CD4-positive, alpha-beta T cell treated with Interleukin-12 subunit alpha and Interleukin-12 subunit beta, for 1 hour (primary cell): ENCODE data around the gene PLEKHA6.

Experiments
- DNase-seq: peaks from one replicate; pipeline ENCODE4 v3.0.0-alpha.2; 2020

The PLEKHA6 gene, protein sequence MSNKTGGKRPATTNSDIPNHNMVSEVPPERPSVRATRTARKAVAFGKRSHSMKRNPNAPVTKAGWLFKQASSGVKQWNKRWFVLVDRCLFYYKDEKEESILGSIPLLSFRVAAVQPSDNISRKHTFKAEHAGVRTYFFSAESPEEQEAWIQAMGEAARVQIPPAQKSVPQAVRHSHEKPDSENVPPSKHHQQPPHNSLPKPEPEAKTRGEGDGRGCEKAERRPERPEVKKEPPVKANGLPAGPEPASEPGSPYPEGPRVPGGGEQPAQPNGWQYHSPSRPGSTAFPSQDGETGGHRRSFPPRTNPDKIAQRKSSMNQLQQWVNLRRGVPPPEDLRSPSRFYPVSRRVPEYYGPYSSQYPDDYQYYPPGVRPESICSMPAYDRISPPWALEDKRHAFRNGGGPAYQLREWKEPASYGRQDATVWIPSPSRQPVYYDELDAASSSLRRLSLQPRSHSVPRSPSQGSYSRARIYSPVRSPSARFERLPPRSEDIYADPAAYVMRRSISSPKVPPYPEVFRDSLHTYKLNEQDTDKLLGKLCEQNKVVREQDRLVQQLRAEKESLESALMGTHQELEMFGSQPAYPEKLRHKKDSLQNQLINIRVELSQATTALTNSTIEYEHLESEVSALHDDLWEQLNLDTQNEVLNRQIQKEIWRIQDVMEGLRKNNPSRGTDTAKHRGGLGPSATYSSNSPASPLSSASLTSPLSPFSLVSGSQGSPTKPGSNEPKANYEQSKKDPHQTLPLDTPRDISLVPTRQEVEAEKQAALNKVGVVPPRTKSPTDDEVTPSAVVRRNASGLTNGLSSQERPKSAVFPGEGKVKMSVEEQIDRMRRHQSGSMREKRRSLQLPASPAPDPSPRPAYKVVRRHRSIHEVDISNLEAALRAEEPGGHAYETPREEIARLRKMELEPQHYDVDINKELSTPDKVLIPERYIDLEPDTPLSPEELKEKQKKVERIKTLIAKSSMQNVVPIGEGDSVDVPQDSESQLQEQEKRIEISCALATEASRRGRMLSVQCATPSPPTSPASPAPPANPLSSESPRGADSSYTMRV

DNA sequence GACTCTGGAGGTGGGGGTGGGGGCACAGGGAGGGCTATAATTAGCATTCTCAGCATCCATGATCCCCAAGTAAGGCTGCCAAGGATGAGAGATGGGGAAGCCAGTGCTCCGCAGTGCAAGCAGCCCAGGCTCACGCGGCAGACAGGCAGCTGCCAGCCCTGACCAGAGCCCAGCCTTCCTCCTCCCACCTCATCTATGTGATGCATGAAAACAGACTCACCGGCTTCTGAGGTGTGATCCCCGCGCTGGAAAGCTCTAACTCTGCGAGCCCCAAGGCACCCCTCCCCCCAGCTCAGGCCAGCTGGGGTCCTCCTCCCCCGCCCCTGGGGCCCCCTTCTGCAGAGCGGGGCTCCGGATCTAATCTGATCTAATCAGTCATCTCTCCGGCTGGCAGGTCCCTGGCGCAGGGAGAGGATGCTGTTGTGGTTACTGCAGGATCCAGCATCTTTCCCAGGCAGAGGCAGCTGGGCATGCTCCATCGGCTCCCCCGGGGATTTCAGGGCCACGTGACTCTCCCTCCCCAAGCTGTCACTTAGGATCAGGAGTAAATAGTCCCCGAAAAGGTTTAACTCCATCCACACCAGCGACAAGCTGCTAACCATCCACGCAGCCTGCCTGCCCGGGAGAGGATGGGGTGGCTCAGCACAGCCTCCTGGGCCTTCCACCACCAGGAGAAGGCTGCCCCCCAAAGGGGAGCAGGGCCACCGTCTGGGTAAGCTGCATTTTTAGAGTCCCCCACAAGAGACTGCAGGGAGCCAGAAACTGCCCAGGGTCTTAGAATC lies at the start of gene PLEKHA6:
Gene PLEKHA6 (minus strand): TSS at position 456 of the 782 bp plus-strand sequence. CDS start 86,202 bp downstream, outside the sequence.
- DNase-seq, result no peak

DNA sequence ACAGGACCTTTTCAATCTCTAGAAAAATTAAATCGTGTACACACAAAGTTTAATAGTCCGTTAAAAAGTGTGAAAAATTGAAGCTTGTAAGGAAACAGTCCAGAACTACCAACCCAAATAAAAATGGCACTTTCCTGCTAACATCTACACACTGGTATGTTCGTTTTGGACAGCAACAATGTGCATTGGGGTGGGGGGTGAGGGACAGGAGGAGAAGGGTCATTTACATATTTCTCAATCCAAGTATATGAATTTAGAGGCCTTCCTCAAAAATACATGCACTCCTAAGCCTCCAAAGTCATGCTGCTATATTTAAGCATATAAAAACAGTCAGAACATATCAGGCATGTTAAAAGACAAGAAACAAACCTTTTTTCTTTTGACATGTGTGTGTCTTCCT lies 49.4 kb upstream of the PLEKHA6 start:
- DNase-seq, result no peak

DNA sequence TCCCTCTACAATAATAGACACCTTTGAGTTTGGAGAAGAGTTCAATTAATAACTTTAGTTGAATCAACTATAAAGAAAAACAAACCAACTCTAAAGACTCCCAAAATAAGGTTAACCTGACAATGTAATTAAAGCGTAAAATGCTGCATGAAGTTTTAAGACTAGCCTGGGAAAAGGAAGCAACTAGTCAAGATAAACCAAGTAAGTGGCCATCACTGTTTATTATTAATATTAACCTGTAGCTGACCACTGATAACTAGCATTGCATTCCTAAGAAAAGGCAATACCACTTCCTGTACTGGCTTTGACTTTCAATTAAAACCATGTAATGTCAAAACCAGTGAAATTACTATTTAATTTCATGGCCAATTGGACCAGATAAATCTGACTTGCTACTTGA lies 48.9 kb upstream of the PLEKHA6 start:
- no peak for DNase-seq

DNA sequence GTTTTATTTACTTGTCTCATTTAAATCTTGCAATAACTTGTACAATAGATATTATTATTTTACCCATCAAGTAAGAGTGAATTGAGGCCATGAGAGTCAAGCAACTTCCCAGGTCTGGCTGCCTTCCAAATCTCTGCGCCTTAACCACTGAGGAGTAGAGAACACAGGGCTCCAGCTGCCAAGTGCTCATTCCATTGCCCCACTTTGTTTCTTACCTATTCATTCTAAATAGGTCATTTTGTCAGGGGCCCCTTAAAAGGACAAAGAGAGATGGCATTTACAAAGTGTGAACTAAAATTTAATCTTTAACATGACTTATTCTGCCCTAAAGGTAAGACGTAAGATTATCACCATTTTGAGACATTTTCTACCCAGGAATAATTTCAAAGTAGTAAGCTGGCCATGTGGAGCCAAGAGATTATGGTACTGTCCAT lies 48.4 kb upstream of the PLEKHA6 start:
- peak; percentile 51 for DNase-seq

DNA sequence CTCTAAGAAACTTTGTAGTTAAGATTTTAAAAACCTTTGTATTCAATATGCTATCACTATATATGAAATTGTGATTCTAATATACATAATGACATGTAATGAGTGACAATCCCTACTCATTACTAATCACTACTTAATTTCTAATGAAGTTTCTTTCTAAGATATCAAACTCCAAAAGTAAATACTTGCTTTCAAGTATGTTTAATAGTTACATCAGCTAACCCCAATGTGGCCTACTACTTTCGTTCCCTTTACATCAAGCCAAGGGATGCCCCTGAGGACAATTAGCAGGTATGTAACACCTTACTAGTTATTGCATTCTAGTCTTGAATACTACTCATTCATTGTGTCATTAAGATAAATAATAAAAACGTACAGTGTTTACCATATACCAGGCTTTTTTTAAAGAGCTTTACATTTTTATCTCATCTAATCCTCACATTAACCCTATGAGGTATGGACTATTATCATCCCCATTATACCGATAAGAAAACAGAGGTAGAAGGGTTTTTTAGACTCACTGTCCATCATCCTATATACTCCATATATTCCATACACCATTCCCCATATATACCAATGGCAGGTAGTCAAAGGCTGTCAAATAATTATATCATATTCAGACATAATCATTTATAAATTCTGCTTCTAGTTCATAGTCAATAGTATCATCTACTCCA lies 47.7 kb upstream of the PLEKHA6 start:
- no peak for DNase-seq

DNA sequence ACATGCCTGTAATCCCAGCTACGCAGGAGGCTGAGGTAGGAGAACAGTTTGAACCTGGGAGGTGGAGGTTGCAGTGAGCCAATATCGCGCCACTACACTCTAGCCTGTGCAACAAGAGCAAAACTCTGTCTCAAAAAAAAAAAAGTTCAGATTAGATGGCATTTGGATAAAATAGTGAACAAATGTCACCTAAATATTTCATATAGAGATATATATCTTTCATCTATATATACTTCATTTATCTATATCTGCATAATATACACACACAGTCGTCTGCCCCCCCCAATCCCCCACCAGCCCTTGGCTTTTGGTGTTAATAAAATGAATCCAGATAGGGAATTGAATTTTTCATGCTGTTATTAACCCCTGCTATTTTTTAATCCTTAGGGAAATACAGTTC lies 46.9 kb upstream of the PLEKHA6 start:
- no peak for DNase-seq

DNA sequence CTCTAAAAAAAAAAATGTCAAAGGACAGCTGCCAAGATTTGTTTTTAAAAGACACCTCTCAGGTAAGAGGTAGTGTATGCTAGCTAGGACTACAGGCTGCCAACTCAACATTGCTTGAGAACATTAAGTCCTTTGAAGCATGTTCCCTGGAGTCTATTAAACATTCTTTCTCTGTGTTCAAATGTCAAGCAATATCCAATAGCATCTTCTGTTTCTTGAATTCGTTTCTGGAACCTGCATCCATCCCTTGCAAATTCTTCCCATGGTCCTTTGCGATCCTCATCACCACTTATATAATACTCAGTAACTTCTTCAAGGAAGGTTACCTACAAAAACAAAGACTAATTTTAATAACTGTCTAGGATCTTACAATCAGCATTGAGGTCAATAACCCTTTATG lies 46.3 kb upstream of the PLEKHA6 start:
- no peak for DNase-seq

DNA sequence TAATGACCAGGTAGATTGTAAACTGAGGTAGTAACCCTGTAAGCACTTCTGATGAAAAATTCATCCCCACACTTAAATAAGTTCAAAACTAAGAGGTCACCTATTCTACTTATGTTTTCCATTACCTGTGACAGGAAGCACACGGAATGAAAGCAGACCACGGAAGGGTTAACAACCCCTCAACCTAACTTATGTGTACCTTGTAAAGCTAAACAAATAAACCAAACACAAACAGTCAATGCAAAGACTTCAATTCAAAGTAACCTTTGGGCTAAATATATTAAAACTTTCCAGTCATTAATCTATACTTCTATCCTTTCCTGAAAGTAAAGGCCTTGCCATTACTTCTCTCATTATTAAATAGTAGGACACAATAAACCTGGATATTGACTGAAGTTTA lies 44.9 kb upstream of the PLEKHA6 start:
- no peak for DNase-seq

DNA sequence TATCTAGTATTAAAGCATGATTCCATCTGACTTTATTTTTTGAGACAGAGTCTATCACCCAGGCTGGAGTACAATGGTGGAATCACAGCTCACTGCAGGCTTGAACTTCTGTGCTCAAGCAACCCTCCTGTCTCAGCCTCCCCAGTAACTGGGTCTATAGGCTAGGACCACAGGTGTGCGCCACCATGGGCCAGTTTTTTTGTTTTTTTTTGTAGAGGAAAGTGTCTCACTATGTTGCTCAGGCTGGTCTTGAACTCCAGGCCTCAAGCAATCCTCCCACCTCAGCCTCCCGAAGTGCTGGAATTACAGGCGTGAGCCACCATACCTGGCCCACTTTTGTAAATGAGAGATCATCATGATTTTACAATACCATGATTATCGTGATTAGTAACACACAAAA lies 42.7 kb upstream of the PLEKHA6 start:
- DNase-seq, result no peak

DNA sequence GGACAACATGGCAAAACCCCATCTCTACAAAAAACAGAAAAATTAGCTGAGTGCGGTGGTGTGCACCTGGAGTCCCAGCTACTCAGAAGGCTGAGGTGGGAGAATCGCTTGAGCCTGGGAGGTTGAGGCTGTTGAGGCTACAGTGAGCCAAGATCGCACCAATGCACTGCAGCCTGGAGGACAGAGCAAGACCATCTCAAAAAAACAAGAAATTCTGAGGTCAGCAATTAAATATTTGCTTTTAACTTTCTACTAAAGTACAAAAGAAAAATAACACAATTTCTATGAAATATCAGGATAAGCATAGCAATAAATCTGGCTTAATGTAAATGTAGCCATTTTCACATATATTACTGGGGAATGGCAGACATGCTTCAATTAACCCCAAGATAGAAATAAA lies 42.0 kb upstream of the PLEKHA6 start:
- DNase-seq, result no peak

DNA sequence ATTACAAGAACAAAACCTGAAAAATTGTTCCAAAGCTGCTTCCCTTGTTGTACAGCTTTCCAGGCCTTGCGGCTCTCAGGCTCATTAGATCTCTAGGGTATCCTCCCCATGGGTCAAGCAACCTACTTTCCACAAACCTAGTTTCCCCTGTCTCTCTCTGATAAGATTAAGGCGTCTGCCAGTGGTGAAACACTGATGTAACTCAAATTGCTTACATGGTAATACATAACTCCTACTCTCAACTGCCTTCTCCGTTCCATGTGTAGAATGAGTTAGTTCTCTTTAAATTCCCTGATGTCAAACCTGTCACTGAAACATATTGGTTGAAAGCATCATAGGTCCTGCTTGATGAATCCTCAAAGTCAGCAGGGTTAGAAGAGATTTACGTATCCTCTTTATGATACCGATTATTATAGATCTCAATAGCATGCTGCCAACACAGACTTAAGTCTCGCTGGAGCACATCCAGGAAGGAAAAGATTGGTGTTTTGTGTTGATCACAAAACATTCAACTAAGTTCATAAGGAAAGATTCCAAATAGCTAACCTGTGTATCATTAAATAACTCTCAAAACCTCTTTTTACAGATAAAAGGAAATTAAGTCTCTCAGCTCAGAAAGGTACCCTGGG lies 41.3 kb upstream of the PLEKHA6 start:
- no peak for DNase-seq

DNA sequence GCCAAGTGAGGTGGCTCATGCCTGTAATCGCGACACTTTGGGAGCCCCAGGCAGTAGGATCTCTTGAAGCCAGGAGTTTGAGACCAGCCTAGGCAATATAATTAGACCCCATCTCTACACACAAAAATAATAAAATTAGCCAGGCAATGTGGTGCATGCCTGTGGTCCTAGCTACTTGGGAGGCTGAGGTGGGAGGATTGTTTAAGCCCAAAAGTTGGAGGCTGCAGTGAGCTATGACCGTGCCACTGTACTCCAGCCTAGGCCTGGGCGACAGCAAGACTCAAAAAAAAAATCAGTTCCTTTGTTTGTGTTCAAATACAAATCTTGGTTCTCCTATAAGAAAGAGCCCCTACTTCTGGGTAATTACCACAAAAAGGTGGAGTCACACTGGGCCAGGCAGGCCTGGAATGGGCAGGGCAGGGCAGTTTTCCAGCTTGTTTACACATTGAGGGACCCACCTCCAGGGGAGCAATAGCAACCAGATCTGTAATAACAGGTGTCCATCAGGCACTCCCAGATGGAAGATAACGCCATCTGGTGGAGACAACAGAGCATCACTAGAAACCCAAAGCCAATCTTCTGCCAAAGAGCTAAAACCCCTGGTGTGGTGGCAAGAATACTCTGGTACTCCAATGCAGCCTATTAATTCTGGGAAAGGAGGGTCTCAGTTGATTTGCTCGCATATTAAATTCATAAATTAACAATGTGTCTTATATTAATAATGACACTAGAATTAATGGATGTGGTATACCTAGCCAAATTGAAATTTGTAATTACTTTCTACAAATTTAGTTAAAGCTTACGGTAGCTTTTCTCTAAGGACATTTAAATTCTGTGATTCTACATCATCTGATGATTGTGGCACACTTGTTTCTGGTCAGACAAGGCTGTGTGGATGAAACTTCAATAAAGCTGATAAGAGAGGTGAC lies 38.7 kb upstream of the PLEKHA6 start:
- peak; percentile 78 for DNase-seq

DNA sequence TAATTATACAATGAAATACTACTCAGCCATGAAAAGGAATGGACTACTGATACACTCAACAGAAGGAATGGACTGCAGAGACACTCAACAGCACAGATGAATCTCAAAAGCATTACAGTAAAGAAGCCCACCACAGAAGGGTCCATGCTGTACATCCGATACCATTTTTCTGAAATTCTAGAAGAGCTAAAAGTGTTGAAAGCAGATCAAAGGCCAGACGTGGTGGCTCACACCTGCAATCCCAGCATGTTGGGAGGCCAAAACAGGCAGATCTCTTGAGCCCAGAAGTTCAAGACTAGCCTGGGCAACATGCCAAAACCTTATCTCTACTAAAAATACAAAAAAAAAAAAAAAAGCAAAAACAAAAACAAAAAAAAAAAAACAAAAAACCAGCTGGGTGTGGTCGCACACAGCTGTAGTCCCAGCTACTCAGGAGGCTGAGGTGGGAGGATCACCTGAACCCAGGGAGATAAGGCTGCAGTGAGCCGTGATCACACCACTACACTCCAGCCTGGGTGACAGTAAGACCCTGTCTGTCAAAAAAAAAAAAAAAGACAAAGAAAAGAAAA lies 36.4 kb upstream of the PLEKHA6 start:
- no peak for DNase-seq

DNA sequence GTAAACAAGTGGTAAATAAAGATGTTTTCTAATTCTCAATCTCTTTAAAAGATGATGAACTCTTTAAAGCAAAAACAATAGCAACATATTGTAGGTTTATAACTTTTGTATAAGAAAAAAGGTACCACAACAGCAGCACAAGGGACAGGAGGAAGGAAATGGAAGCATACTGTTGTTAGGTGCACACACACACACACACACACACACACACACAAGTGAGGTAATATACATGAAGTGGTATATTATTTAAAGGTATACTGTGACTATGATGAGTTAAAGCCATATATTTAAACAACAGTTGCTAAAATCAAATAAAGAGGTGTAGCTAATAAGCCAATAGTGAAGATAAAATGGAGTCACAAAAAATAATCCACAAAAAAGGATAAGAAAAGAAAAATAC lies 31.9 kb upstream of the PLEKHA6 start:
- DNase-seq, result no peak

DNA sequence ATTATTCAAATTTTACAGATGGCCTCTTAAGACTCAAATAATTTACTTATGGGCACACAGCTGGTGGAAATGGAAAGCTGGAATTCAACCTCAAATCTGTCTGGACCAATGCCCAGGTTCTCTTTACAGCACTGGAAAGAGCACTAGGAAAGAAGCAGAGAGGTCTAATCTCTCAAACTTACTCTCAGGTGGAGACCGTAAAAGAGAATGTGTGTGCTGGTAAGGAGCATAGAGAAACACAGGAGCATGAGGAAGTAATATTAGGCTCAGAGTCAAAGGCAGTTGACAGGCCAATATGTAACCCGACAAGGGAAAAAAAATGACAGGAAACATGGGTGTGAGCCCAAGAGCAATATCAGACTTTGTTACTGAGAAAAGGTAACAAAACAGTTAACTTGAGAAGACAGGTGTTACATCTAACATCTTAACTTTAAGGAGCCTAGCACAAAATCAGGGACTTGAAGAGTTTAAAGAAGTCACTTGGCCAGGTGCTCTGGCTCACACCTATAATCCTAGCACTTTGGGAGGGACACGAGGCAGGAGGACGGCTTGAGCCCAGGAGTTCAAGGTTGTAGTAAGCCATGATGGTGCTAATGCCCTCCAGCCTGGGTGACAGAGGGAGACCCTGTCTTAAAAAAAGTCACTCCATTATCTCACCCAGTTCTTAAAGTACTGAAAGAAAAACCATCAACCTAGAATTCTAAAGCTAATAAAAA lies 31.2 kb upstream of the PLEKHA6 start:
- DNase-seq, result no peak

DNA sequence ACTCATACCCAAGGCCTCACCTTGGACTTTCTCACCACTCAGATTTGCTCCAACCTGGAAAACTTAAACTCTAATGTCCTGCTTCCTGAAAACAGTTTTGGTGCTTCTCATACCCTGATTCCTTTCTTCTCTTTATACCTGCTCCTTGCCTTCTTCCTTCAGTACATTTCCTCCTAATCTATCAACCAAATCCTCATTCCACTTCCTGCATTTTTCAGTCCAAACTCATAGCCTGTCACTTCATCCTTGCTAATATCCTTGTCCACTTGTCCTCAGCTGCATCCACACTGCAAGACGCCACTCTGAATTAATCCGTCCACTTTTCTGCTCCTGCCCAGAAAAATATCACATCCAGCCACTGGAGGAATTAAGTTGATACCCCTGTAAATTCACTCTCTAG lies 26.0 kb upstream of the PLEKHA6 start:
- no peak for DNase-seq

DNA sequence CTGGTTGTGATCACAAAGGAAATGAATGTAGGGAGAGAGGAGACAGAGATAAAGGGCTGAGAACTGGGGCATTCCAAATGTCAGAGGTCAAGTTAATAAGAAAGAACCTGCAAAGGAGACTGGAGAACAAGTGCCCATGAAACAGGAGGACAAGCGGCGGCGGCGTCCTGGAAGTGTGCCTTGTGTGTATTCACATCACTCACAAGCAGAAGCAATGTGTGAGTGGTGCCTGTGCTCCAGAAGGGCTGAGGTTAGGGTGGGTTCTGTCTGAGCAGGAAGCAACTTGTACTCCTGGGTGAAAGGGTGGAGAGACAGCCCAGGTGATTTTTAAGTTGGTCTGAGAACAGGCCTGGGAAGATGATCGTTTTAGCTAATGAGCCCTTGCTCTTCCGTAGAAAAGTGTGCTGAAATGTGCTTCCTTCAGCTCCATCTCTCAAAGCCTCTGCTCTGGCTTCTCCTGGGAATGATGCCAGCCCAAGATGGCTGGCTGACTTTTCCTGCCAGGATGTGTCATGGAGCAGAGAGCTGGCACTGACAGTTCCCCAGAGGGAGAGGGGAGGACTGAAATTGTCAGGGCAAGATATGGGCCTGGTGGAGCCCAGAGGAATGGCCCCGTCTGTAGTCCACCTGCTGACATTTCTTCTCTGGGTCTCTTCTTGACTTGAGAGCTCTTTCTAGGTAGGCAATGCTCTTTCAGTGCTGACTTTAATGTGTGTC lies 25.1 kb upstream of the PLEKHA6 start:
- DNase-seq, result no peak

DNA sequence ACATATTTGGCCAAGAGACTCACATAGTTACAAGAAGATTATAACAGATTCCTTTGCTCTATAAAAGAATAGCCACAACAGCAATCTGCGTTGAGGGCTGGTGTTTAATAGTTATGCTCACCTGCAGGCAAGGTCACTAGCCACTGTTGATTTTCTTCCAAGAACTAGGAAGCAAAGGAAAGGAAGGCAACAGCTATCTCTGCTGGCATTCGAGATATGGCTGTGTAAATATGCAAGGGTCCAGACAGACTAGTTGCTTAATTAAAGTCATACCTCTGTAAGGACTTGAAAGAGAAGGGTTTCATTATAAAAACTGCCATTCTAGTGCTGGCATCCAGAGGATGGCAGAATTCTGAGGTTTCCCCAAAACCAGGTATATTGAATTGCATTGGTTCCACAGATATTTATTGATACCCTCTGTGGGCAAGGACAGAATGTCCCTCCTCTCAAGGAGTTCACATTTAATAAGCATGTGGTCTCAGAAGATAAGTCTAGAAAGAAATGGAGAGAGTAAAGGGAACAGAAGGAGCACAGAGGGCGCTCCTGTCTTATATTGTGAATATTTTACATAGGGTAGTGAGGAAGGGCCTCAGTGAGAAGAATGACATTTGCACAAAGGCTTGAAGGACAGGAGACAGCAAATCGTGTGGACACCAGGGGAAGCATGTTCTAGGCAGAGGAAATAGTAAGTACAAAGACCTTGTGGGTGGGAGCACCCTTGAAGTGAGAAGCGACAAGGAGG lies 23.6 kb upstream of the PLEKHA6 start:
- no peak for DNase-seq
